Esophagus squamous epithelium (tissue), 4 donors: ENCODE results near the gene WFDC2.

ENCODE experiments used
- POLR2A ChIP-seq, 4 donors: fragments of 450-650 bp; IDR thresholded peaks; one replicate each; pipeline ENCODE4 v1.6.1; 2017; ENCODE audit warnings: antibody characterized with exemption in 4 of 4, mild to moderate bottlenecking in 4 of 4, moderate library complexity in 3 of 4
- TF ChIP-seq, protein P1 (sequence below), 6 experiments: fragments of 450-650 bp in 4 of 6; fragments of 200-600 bp in 2 of 6; sonication (generic) in 2 of 6; IDR thresholded peaks; one replicate each; pipeline ENCODE4 v1.5.1; 2016 to 2019; ENCODE audit warnings: antibody characterized with exemption in 6 of 6, mild to moderate bottlenecking in 4 of 6, moderate library complexity in 4 of 6

DNA sequence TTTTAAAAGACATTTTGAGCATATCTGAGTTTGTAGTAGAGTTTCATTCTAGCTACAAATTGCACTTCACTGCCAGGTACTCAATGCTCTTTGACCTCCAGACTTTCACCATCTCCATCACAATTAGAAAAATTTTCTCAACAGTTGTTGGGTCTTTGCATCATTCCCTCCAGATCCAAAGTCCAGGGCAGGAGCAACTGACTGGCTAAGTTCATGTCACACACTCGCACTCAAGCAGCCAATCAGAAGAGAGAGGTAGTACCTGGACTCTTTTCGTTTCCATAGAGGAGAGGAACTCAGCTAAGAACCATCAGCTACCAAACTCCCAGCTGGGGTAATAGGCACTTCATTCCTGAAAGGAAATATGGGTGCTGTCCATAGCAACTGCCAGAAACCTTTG is 36.8 kb downstream of the WFDC2 start:
- TF ChIP-seq, protein P1, sequence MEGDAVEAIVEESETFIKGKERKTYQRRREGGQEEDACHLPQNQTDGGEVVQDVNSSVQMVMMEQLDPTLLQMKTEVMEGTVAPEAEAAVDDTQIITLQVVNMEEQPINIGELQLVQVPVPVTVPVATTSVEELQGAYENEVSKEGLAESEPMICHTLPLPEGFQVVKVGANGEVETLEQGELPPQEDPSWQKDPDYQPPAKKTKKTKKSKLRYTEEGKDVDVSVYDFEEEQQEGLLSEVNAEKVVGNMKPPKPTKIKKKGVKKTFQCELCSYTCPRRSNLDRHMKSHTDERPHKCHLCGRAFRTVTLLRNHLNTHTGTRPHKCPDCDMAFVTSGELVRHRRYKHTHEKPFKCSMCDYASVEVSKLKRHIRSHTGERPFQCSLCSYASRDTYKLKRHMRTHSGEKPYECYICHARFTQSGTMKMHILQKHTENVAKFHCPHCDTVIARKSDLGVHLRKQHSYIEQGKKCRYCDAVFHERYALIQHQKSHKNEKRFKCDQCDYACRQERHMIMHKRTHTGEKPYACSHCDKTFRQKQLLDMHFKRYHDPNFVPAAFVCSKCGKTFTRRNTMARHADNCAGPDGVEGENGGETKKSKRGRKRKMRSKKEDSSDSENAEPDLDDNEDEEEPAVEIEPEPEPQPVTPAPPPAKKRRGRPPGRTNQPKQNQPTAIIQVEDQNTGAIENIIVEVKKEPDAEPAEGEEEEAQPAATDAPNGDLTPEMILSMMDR (IDR thresholded peaks at IDR 0.05) = no peak
- TF ChIP-seq POLR2A (IDR thresholded peaks at IDR 0.05) = no peak
